ENCODE data around the gene KCNJ16. TPM values are rescaled to one million over a fixed set of nuclear protein-coding genes. Genes with fewer than 3 reads are reported as not detected.

KCNJ16 gene
- total RNA-seq: under 1 TPM in 2 of 4 donors, not detected in 2; 0.54 to 0.96 TPM

DNA sequence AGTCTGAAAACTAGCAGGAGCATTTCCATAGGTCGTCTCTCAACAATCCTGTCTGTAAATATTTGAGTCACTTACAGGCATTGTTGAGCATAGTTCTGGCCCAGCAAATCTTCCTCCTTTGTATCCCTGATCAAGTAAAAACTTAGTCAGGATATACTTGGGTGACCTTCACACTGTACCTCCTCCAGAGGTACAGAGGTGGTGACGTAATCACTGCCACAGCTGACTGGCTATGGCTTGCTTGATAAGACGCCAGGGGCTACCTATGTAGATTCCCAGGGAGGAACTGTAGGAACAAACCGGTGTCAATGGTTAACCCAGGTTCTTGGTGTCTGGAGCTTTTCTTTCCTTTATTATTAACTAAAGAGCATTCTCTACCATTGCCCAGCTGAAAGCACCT is at the start of gene KCNJ16:
Gene KCNJ16 (plus strand): TSS at position 270 of the 400 bp plus-strand sequence. CDS start 56,863 bp downstream, outside the sequence.
- H3K27ac ChIP-seq: no peak within 1 kb of the TSS
- no peak for TF ChIP-seq EP300 (IDR thresholded peaks at IDR 0.05)
- TF ChIP-seq POLR2AphosphoS5 (IDR thresholded peaks at IDR 0.05): no peak
- no peak for TF ChIP-seq POLR2A (IDR thresholded peaks at IDR 0.05)
- TF ChIP-seq, protein P1, sequence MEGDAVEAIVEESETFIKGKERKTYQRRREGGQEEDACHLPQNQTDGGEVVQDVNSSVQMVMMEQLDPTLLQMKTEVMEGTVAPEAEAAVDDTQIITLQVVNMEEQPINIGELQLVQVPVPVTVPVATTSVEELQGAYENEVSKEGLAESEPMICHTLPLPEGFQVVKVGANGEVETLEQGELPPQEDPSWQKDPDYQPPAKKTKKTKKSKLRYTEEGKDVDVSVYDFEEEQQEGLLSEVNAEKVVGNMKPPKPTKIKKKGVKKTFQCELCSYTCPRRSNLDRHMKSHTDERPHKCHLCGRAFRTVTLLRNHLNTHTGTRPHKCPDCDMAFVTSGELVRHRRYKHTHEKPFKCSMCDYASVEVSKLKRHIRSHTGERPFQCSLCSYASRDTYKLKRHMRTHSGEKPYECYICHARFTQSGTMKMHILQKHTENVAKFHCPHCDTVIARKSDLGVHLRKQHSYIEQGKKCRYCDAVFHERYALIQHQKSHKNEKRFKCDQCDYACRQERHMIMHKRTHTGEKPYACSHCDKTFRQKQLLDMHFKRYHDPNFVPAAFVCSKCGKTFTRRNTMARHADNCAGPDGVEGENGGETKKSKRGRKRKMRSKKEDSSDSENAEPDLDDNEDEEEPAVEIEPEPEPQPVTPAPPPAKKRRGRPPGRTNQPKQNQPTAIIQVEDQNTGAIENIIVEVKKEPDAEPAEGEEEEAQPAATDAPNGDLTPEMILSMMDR (IDR thresholded peaks at IDR 0.05): no peak

GRCh38 chr17:70028397-70028796 is 46.6 kb upstream of the KCNJ16 start:
- Histone ChIP-seq H3K27ac (no peak overlapping the region), H3K36me3 (no peaks in the 10 kb centered on the region), H3K4me1 (peaks cover 0 to 3% (median 0%) of the 10 kb centered on the region in 3 donors), H3K27me3 (no peaks in the 10 kb centered on the region), H3K4me3 (no peak overlapping the region), H3K9me3 (no peaks in the 10 kb centered on the region)
- no peak for ATAC-seq
- TF ChIP-seq, protein P1 (IDR thresholded peaks at IDR 0.05): no peak
- no peak for TF ChIP-seq EP300 (IDR thresholded peaks at IDR 0.05)
- no peak for TF ChIP-seq POLR2A (IDR thresholded peaks at IDR 0.05)
- no peak for TF ChIP-seq POLR2AphosphoS5 (IDR thresholded peaks at IDR 0.05)

More for the DNA sequence above, at the start of gene KCNJ16:
- Histone ChIP-seq H3K36me3 (no peaks in the 10 kb centered on the region), H3K4me3 (no peak within 1 kb of the TSS), H3K9me3 (no peaks in the 10 kb centered on the region), H3K27me3 (no peaks in the 10 kb centered on the region), H3K4me1 (peaks cover 0 to 6% (median 0%) of the 10 kb centered on the region in 3 donors)
- WGBS, 2 donors (ENCODE audit: low coverage in 1 of 2): 71 to 79% methylated on average over 4 of the region's 4 CpGs
- no peak for ATAC-seq

DNA sequence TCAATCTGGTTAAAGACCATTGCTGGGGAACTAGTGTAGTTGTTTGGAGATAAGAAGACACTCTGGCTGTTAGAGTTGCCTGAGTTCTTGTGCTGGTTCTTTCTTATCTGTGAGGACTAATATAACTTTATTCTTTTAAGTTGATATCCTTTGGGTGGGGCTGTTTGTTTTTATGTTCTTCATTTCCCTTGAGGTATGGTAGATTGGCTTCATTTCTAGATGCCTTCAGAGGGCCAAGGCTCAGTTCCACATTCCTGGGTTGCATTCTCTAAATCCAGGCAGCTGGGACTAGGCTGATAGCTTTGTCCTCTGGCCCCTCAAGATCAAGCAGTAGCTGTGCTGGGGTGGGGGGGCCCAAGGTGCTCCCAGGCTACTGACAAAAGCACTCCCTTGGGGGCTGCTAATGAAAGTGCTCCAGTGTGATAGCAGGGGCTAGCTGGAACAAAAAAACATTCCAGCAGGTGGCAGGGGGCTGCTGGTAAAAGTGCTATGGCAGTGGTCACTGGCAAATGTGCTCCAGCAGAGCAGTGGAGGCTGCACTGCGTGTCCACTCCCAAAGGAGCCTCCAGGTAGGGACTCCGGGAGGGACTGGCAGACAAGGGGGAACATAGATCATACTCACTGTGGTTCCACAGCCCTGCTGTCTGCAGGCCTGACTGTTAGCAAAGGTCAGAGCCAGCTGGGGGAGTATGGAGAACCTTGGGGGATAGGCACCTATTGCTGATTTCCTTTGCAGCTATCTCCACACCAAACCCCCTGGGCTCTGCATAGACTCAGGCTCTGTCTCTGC is 45.9 kb upstream of the KCNJ16 start:
- 100% methylated on average over 2 of the region's 2 CpGs; no CpG with 5 or more reads in 1 of the 2 donors for WGBS, 2 donors (ENCODE audit: low coverage in 1 of 2)
- no peaks in the 10 kb centered on the region for H3K36me3 ChIP-seq
- no peak for TF ChIP-seq POLR2AphosphoS5 (IDR thresholded peaks at IDR 0.05)
- TF ChIP-seq, protein P1 (IDR thresholded peaks at IDR 0.05): no peak
- no peak for TF ChIP-seq POLR2A (IDR thresholded peaks at IDR 0.05)
- TF ChIP-seq EP300 (IDR thresholded peaks at IDR 0.05): no peak
- ATAC-seq: no peak
- H3K4me3 ChIP-seq: no peak overlapping the region
- no peaks in the 10 kb centered on the region for H3K9me3 ChIP-seq
- H3K27ac ChIP-seq: no peak overlapping the region
- H3K4me1 ChIP-seq: peaks cover 0 to 3% (median 0%) of the 10 kb centered on the region in 3 donors
- H3K27me3 ChIP-seq: no peaks in the 10 kb centered on the region

- TF ChIP-seq POLR2A (IDR thresholded peaks at IDR 0.05): no peak
- TF ChIP-seq, protein P1 (IDR thresholded peaks at IDR 0.05): no peak
- no peak for TF ChIP-seq EP300 (IDR thresholded peaks at IDR 0.05)
- TF ChIP-seq POLR2AphosphoS5 (IDR thresholded peaks at IDR 0.05): no peak
- H3K9me3 ChIP-seq: no peaks in the 10 kb centered on the region
- H3K36me3 ChIP-seq: no peaks in the 10 kb centered on the region
- H3K4me3 ChIP-seq: no peak overlapping the region
- WGBS, 2 donors (ENCODE audit: low coverage in 1 of 2): 83 to 100% methylated on average over 1 of the region's 1 CpG
- H3K4me1 ChIP-seq: peaks cover 0 to 3% (median 0%) of the 10 kb centered on the region in 3 donors
- no peak for ATAC-seq
- no peak overlapping the region for H3K27ac ChIP-seq
- no peaks in the 10 kb centered on the region for H3K27me3 ChIP-seq
Observed at GRCh38 chr17:70030371-70030770, 44.7 kb upstream of the KCNJ16 start.

DNA sequence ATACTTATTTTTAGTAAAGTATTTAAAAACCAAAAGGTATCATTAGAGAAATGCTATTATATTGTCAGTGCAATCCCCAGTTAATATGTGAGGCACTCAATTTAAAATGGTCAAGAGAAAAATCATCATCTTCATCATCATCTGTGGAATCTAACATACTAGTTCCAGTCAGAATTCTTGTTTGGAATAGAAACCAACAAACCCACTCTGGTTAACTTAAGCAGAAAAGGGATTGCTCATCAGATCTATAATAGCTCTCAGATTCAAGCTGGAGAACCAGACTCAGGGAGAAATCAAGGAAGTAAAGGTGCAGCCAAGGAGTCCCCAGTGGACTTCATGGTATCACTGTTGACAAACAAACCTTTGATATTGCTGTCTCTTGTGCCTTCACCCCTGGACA is 43.7 kb upstream of the KCNJ16 start:
- H3K27me3 ChIP-seq: no peaks in the 10 kb centered on the region
- H3K4me3 ChIP-seq: no peak overlapping the region
- H3K4me1 ChIP-seq: peaks cover 0 to 3% (median 0%) of the 10 kb centered on the region in 3 donors
- no peak for ATAC-seq
- H3K36me3 ChIP-seq: no peaks in the 10 kb centered on the region
- TF ChIP-seq POLR2AphosphoS5 (IDR thresholded peaks at IDR 0.05) (no peak), EP300 (IDR thresholded peaks at IDR 0.05) (no peak), POLR2A (IDR thresholded peaks at IDR 0.05) (no peak)
- TF ChIP-seq, protein P1 (IDR thresholded peaks at IDR 0.05): no peak
- no peaks in the 10 kb centered on the region for H3K9me3 ChIP-seq
- no peak overlapping the region for H3K27ac ChIP-seq
